GM18519 (cell line): ENCODE results near the gene FAM53B.

Experiments used
- ATAC-seq: cut with Tn5 transposase; IDR thresholded peaks from one replicate; pipeline ENCODE4 v1.9.1; 2021; ENCODE audit warnings: mild to moderate bottlenecking, moderate library complexity; ENCODE audit not compliant: unreplicated experiment, low FRiP score

Gene FAM53B

DNA sequence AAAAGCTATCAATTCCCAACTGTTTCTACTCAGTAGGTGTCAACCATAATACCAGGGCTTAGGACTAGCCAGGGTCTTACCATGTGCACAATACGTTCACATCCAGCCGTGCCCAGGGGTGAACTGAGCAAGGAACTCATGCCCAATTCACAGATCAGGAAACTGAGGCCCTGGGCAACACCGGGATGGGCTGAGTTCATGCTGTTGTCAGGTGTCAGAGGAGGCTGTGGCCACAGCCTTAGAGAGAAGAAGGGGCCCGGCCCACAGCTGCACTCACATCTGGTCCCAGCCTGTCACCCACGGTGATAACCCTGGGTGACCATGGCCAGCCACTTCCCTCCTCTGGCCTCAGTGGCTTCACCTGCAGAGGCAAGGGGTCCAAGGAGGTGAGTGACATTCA, 92.0 kb downstream of the FAM53B start:
- no peak for ATAC-seq

DNA sequence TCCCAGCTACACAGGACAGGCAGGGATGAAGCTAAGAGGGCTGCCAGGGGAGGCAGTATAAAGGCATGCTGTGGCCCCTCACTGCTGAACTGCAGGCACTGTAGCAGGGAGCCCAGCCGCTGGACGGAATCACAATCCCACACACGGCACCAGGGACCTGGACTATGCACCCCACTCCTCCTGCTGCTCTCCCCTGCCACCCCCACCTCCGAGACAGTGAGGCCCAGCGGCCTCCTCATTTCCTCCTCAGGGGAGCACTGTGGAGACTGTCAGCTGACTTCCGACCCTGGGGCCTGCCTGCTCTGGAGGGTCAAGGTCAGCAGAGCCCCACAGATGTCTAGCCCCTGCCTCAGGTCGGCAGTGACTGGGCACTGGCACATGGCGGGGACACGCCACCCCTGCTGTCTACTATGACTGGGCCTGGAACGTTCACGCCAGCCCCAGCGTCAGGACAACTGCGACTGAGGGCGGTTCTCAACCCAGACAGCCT, 92.7 kb downstream of the FAM53B start:
- ATAC-seq: no peak

DNA sequence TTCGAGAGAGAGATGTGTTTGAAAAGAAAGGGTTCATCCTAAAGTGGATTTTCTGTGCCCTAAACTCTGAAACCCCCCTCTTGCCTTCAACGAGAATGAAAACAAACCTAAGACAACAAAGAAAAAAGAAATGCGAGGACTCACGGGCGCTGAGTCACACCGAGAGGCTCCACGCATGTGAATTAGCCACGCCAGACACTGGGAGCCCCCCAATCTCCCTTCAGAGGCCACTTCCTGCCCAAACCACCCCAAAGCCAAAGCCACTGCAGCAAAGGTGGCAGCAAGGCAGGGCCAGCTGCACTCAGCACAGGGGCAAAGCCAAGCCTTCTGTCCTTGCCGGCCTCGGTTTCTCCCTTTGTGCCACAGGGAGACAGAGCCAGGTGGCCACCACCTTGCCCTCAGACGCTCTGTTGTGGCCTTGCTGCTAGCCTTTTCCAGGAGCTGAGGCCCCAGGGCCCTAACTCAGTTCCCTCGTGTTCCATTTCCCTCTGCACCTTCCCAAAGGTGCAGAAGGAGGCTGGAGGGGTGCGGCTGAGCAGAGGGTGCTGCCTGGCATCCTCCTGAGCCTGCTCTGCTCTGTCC, 93.3 kb downstream of the FAM53B start:
- no peak for ATAC-seq

DNA sequence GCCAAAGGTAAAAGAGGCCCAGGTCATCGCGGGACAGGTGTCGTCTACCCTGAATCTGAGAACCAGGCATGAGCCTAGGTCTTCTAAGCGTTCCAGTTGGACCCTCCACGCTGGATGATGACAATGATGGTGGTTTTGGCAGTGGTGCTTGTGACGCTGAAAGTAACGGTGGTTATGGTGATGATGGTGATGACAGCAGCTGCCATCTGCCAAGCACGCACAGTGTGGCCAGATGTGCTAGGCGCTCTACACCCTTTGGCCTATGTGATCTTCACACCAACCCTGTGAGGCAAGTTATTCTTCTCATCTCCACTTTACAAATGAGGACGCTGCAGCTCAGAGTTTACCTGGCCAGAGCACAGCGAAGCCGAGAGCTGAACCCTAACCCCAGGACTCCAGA, 93.9 kb downstream of the FAM53B start:
- ATAC-seq: no peak

DNA sequence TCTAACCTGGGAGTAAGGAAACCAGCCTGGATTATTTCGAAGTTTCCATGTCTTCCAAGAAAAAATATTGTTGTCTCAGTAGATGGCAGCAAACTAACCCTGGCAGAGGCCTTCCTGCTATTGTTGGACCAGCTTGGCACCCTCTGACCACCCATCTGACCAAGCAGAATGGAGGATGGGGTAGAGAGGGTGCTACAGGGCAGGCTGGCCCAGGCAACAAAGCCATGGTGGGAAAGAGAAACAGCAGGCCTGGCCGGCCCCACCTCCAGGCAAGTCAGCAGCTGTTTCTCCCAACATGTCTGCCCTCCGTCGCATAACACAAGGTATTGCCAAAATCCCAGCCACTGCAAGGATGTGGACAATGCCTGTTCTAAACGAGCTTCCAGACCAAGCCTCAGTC, 95.0 kb downstream of the FAM53B start:
- ATAC-seq: no peak

DNA sequence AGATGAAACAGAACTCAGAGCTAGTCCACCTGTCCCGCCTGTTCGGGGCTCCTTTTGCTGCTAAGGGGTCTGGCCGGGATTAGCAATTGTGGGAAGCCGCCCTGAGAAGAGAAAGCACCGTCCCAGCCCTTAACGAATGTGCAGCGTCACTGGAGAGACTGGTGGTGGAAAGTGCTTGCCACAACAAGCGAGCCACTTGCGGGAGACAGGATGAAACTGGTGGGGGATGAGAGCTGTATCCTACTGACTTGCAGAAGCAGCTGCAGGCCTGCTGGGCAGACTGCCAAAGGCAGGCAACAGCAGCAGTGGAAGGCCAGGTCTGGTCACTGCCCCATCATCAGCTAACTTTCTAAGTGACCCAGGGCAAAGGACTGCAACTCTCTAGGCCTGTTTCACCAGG, 95.4 kb downstream of the FAM53B start:
- no peak for ATAC-seq

DNA sequence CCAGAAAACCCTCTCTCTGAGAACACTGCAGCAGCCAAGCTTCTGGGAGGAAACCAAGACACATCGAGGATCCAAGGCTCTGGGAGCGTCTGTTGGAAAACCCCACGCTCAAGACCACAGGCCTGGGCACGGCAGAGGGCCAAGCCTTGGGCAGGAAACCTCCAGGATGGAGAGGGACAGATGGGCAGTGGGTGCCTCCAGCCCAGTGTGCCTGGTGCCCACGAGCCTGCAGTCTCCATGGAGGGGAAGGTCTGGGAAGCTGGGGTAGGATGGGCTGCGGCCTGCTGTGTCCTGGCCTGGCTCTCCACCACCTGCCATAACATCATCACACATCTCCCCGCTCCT, 96.1 kb downstream of the FAM53B start:
- no peak for ATAC-seq

DNA sequence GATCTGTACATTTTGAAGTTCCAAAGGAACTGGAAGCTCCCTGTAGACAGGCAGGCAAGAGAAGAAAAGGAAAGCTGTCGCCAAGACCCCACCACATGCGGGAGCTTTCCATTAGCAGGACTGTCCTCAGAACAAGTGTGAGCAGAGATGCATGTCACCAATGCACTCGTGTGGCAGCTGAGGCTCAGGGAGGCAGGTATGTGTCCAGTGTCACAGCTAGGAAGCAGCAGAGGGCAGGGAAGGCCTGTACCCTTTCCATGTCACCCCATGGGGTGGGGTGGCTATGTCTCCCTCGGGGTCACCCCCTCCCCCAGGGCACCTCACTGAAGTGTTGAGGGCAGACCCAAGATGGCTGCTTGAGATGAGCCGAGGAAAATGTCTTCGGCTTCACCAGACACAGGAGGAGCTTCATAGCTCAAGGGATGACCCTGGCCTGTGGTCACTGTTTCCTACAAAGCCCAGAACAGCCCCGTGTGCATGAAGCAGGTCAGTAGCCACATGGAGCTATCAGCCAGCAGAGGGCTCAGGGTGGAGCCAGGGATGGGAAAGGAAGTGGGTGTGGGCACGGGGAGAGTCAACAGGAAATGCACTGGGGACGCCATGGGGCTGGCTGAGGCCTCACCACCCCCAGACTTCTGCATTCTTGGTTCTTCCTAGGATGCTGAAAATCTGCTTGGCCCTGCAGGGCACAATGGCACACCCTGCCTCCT, 96.6 kb downstream of the FAM53B start:
- no peak for ATAC-seq

DNA sequence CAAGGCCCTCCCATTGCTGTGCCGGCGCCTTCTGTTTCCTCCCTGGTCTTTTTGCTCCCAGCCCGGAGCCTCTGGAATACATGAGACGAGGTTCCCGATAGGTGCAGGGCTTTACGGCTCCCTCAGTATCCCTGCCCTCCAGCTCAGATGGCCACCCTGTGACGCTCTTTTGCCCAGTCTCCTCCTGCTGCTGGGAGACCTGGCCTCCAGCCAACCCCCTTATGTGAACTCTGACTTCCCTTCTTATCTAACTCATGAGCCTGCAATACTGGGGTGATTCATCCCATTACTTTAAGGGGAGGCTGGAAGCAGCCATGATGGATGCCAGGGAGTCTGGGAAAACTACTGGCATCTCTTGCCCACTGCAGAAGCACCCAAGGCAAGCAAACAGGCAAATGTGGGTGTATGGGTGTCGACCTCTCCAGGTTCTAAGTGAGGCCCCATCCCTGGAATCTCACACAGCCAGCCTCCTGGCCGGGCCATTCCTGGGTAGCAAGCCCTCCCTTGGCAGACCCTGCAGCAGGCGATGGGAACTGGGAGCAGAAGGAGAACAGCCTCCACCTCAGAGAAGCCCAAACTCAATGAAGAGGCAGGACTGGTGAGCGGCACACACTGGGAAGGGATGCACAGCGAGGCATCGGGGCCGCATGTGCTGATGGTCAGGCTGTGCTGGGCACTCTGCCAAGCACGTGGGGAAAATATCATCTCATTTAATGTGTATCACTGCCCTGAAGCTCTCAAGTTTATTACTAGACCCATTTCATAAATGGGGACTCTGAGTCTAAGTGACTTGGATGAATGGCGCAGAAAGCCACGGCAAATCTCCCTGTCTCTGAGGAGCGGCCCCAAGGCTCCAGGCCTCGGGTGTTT, 97.5 kb downstream of the FAM53B start:
- no peak for ATAC-seq

DNA sequence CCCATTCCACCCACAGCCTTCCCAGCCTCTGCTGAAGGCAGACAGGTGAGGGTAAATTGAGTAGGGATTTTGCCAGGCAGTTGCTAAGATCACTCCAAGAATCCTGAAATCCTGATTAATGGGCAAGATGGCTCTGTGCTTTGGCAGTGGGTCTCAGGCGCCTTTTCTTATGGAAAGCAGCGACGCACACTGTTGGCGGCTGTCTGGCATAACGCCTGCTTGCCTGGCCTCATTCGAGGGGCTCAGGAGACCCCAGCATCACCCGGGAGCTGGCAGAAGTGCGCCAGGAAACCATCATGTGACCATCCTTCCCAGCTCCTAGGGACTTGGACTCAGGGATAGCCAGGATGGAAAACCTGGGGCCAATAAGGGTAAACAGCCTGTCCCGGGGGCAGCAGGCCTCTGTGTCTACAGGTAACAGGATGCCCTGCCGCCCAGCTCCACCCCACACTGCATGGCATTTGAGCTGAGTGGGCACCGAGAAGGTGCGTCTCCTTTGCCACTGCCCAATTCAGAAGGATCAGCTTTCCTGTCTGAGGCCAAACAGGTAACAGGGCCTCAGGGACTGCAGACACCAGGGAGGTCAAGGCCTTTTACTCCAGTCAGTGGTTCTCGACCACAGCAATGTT, 98.6 kb downstream of the FAM53B start:
- no peak for ATAC-seq

DNA sequence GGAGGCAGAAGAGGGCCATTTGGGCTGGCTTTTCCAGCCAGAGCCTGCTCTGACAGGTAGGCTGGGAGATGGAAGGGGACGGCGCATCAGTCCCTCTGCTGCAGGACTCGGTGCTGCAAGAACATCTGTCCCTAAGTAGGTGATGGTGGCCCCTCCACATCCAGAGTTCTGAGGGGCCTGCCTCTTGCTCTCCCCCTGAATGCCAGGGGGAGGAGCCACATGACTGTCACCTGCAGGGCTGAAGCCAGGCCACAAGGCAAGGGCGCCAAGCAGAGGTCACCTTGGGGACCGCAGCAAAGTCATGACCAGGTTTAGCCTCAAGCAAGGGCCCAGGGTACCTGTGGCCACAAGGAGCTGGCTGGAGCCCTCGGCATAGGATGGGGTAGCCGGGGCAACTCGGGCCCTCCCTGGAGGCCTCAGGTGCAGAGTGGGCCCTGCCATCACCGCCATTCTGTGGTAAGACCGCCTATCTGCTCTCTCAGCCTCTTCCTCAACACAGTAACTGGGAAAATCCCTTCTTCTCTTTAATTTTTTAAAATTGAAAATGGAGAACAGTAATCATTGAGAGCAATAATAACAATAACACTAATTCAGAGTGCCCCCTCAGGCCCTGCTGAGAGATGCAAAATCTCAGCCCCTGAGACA, 99.3 kb downstream of the FAM53B start:
- ATAC-seq: no peak

DNA sequence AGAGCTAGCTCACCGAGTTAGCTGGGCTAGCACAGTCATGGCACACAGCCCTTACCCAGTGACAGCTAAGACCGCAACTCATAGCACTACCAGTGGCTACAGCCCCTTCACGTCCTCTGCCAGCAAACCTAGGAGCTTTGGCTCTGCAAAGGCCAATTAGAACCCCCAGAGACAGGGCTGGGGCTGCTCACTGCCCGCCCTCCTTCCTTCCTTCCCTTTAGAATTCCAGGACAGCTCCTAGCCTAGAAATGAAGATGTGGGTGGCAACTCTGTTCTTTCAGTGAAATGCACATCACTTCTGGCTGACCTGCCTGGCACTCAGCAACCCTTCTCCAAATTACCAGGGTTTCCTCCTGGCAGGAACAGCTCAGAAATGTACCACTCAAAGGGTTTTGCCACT, 99.9 kb downstream of the FAM53B start:
- no peak for ATAC-seq

DNA sequence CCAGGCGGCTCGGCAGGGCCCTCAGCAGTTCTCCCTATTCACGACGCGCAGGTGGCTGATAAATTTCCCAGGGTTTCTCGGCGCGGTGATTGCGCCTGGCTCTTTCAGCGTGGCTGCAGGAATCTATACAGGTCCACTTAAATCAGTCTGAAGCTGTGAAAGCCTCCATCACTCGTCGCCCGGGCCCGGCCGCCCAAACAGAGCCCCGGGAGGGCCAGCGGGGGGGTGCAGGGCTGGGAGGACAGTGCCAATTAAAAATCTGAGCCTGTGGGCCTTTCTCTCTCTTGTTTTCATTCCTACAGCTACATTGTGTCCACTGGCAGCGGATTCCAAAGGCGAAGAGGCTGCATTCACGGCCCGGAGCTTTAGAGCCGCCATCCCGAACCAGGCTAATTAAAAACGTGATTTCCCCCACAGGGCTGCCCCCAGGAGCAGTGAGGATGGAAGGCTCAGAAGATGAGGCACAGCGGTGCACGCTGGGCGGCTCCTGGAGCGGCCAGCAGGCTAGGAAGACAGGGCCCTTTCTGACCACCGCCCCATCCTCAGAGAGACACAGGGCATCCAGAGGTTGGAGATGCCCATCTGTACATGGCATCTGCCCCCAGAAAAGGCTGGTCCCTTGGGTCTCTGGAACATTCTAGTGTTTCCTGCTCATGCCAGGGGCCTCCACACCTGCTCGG, 100.7 kb downstream of the FAM53B start:
- ATAC-seq: no peak

DNA sequence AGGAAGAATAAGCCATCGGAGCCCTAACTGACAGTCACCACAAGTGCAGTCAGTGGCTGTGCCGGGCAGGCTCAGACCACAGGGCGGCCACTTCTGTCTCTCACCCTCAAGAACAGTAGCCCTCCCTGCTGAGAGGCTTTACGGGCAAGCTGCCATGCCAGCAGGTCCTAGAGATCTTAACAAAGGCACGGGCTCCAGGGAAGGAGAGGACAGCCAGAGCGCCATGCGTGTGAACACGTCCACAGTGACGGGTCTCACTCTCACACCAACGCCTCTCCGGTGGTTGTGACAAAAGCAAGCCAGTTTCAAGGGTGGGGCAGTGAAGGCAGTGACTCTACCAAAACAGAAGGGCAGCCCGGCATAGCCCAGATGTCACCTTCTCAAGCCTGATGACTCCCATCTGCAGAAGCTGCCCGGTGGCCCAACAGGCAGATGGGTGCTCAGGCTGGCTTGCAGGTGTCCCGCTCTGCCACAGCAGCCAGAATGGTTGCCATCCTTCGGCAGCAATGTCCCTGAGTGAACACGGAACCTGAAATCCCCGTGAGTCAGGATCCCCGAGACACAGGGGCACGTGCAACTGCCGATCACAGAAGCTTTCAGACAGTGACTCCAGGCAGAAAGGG, 102.0 kb downstream of the FAM53B start:
- no peak for ATAC-seq

DNA sequence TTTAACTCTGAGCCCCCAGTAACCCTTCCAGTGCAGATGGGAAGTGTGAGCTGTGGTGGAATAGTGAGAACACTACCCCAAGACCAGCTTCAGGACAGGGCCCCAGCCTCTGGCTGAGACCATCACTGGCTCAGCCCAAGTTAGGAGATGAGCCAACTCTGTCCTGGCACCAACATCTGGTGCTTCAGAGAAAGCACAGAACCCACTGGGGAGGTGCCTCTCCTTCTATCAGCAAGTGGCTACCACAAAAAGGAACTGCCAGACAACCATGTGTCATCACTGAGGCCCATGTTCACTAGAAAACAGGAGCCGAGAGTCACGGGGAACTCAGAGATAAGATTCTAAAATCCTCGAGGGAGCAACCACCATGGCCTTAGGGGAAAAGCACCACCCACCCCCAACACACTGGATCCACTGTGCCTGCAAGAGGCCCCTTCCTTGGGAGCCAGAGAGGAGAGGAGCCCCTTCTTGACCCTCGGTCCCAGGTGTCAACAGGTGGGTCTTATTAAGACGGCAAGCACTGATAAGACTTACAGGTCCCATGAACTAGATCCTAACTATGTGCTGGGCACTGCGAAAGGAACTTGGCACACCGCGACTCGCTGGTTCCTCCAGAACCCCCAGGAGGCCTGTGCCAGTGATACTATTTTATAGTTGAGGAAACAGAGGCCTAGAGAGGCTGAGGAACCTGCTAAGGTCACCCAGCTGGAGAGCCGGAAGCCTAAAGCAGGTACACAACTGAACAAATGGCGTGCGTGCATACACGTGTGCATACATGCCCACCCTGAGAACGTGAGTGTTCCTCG, 102.7 kb downstream of the FAM53B start:
- no peak for ATAC-seq

DNA sequence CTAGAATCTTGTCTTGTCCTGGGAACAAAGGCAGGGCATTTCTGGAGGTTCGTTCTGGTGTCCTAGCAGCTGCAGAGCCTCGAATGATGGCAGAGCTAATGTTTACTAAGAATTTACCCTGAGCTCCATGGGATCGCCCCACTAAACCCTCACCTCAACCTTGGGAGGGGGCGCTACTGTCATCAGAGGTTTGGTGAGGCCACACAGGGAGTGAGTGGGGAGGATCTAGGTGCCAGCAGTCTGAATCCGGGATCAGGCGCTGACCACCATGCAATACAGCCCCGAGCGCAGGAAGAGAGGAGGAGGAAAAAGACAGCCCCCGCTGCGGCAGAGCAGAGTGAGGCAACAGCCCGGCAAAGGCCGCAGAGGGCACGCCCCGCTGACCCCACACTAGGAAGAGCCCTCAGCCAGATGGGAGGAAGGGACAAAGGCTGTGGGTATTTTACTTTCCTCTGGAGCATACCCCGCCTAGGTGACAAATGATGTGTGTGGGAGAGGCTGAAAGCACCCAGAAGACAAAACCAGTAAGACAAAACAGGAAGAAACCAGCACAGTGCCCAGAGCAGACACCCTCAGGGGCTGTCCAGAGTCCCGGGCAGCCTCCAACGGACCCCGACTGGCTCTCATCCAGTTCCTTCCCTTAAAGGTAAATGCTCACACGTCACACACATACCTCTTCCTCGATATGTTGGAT, 103.5 kb downstream of the FAM53B start:
- no peak for ATAC-seq

DNA sequence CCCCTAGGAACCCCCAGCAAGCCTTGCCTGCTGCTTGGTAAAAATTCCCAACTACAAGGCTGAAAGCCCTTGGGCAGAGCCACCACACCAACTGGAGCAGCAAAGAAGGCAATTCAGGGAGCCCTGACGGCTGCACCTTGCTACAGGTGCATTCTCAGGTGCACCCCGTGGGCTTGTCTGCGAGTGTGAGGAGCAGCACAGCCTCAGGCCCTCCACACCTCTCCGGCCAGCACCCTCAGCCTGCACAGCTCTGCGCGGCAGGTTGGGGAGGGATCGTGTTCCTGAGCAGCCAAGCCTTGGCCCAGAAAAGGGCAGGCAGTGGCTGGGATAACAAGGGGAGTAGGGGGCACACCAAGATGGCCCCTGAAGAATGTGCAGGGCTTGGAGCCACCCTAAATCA, 104.1 kb downstream of the FAM53B start:
- no peak for ATAC-seq

DNA sequence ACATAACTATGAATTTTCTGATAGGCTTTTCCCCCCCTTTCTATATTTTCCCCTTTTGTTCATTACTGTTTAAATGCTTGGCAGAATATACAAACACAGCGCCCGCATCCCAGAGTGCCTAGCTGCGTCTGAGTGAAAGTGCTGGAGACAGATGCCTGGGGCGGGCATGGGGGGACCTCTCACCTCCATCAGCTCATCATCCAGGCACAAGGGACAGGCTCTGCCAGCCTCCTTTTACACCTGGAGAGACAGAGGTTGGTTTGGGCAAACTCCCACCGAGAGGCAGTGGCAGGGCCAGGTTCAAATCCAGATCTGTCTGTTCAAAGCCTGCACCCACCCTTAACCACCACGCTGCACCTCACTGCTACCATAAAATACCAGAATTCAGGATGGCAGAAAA, 104.5 kb downstream of the FAM53B start:
- ATAC-seq: no peak
